H1 (cell line): ENCODE data around the gene CDK16. TPM values are rescaled to one million over a fixed set of nuclear protein-coding genes. Genes with fewer than 3 reads are reported as not detected.

Experiments used
- CTCF ChIA-PET: fragments of 300-600 bp; sonication (Branson Sonifier 250); formaldehyde crosslinking; loops from one replicate; lab custom pipeline; 2021; ENCODE audit not compliant: partially characterized antibody; lab: Charles Lee
- POLR2A ChIA-PET: fragments of 300-600 bp; sonication (Branson Sonifier 250); formaldehyde crosslinking; loops from one replicate; lab custom pipeline; 2021; ENCODE audit warnings: inconsistent platforms; ENCODE audit not compliant: partially characterized antibody; lab: Charles Lee
- DNase-seq, 2 experiments: peaks; one replicate each; pipeline versions ENCODE4 v3.0.0 to v3.0.0-alpha.2; 2010 to 2022; ENCODE audit warnings: low spot score in 2 of 2, low read depth in 1 of 2, mixed read lengths in 1 of 2
- FAIRE-seq: peaks from 2 replicates; lab custom pipeline; 2011; peaks lifted over from hg19 to GRCh38; lab: Jason Lieb, UNC
- H2AFZ ChIP-seq: 2 replicates; pipeline ENCODE4 v1.8.1; 2012; ENCODE audit warnings: low read length, inconsistent platforms
- H2AK5ac ChIP-seq: 2 replicates; pipeline ENCODE4 v1.6.1; 2013; ENCODE audit warnings: low read depth, low read length
- H2BK120ac ChIP-seq: replicated peaks from 2 replicates; pipeline ENCODE3; 2013; ENCODE audit warnings: low read depth, low read length, inconsistent platforms
- H2BK12ac ChIP-seq: 2 replicates; pipeline ENCODE4 v1.6.1; 2013; ENCODE audit warnings: low read depth, low read length
- H2BK15ac ChIP-seq: 2 replicates; pipeline ENCODE4 v1.6.1; 2013; ENCODE audit warnings: low read length
- H2BK20ac ChIP-seq: 2 replicates; pipeline ENCODE4 v1.6.1; 2013; ENCODE audit warnings: low read length
- H2BK5ac ChIP-seq: 2 replicates; pipeline ENCODE4 v1.6.1; 2013; ENCODE audit warnings: low read depth, low read length
- H3K14ac ChIP-seq: 2 replicates; pipeline ENCODE4 v1.6.1; 2013; ENCODE audit warnings: inconsistent platforms; ENCODE audit not compliant: insufficient read length
- H3K18ac ChIP-seq: 2 replicates; pipeline ENCODE4 v1.6.1; 2013; ENCODE audit warnings: low read length; ENCODE audit errors: extremely low read depth
- H3K23ac ChIP-seq: 2 replicates; pipeline ENCODE4 v1.6.1; 2013; ENCODE audit warnings: inconsistent platforms; ENCODE audit not compliant: insufficient read length
- H3K23me2 ChIP-seq: 2 replicates; pipeline ENCODE4 v1.6.1; 2013; ENCODE audit warnings: low read depth, low read length
- H3K27ac ChIP-seq: 2 replicates; pipeline ENCODE4 v1.6.1; 2011; ENCODE audit warnings: low read depth, low read length, inconsistent platforms
- H3K27me3 ChIP-seq, 4 experiments: replicated peaks in 1 of 4; 1 replicate in 1 of 4; 2 replicates in 3 of 4; pipeline versions ENCODE4 v1.6.1 to v1.8.1; 2011 to 2013; ENCODE audit warnings: low read length in 3 of 4, mild to moderate bottlenecking in 3 of 4, inconsistent platforms in 2 of 4, mixed read lengths in 2 of 4, moderate library complexity in 1 of 4; ENCODE audit not compliant: control insufficient read depth in 3 of 4, insufficient read depth in 3 of 4; ENCODE audit errors: extremely low read depth in 1 of 4
- H3K36me3 ChIP-seq, 4 experiments: 2 replicates each; pipeline versions ENCODE4 v1.6.1 to v1.8.1; 2011 to 2013; ENCODE audit warnings: mild to moderate bottlenecking in 4 of 4, low read length in 3 of 4, moderate library complexity in 2 of 4, control low read depth in 1 of 4, inconsistent platforms in 1 of 4; ENCODE audit not compliant: insufficient read depth in 4 of 4, control insufficient read depth in 2 of 4
- H3K4ac ChIP-seq: replicated peaks from 2 replicates; pipeline ENCODE3; 2013; ENCODE audit warnings: low read length, low read depth, mixed read lengths, inconsistent platforms; ENCODE audit not compliant: insufficient read length
- H3K4me1 ChIP-seq, 4 experiments: replicated peaks in 1 of 4; 1 replicate in 1 of 4; 2 replicates in 3 of 4; pipeline versions ENCODE4 v1.6.1 to v1.8.1; 2011 to 2013; ENCODE audit warnings: low read length in 3 of 4, inconsistent platforms in 2 of 4, mixed read lengths in 1 of 4; ENCODE audit not compliant: insufficient read depth in 4 of 4, control insufficient read depth in 3 of 4
- H3K4me2 ChIP-seq, 2 experiments: 2 replicates each; pipeline versions ENCODE4 v1.6.1 to v1.8.1; 2011 to 2013; ENCODE audit warnings: low read depth in 2 of 2, low read length in 2 of 2, control low read depth in 1 of 2, inconsistent platforms in 1 of 2, mild to moderate bottlenecking in 1 of 2; ENCODE audit not compliant: insufficient read depth in 1 of 2
- H3K4me3 ChIP-seq, 4 experiments: fragments of 200-600, 300-600 bp in 1 of 4; sonication (generic), shearing (Covaris generic), sonication (Bioruptor Twin) in 1 of 4; 2 replicates each; pipeline versions ENCODE4 v1.5.1 to v1.8.1; 2011 to 2016; ENCODE audit warnings: low read length in 4 of 4, low read depth in 3 of 4, control low read depth in 2 of 4, inconsistent platforms in 2 of 4, mild to moderate bottlenecking in 2 of 4, mixed read lengths in 1 of 4, moderate library complexity in 1 of 4; ENCODE audit not compliant: insufficient read depth in 2 of 4; ENCODE audit errors: extremely low read depth in 1 of 4
- H3K56ac ChIP-seq: replicated peaks from 2 replicates; pipeline ENCODE3; 2013; ENCODE audit warnings: low read depth, mild to moderate bottlenecking, mixed read lengths, low read length, inconsistent platforms; ENCODE audit not compliant: insufficient read length
- H3K79me1 ChIP-seq: 2 replicates; pipeline ENCODE4 v1.6.1; 2013; ENCODE audit warnings: low read depth, low read length, control low read depth
- H3K79me2 ChIP-seq, 2 experiments: 2 replicates each; pipeline versions ENCODE4 v1.6.1 to v1.8.1; 2012 to 2013; ENCODE audit warnings: low read length in 2 of 2, mild to moderate bottlenecking in 2 of 2, inconsistent platforms in 1 of 2; ENCODE audit not compliant: insufficient read depth in 2 of 2, control insufficient read depth in 1 of 2
- H3K9ac ChIP-seq, 4 experiments: replicated peaks in 1 of 4; 1 replicate in 1 of 4; 2 replicates in 3 of 4; pipeline versions ENCODE4 v1.6.1 to v1.8.1; 2011 to 2013; ENCODE audit warnings: low read depth in 3 of 4, low read length in 3 of 4, control low read depth in 2 of 4, mild to moderate bottlenecking in 2 of 4, moderate library complexity in 2 of 4, inconsistent platforms in 1 of 4; ENCODE audit errors: extremely low read depth in 1 of 4
- H3K9me3 ChIP-seq, 2 experiments: 2 replicates each; pipeline versions ENCODE4 v1.6.1 to v1.8.1; 2012 to 2013; ENCODE audit warnings: mild to moderate bottlenecking in 2 of 2, moderate library complexity in 2 of 2, control low read depth in 1 of 2, inconsistent platforms in 1 of 2, low read depth in 1 of 2, low read length in 1 of 2, mixed read lengths in 1 of 2; ENCODE audit not compliant: insufficient read depth in 2 of 2
- H4K20me1 ChIP-seq, 2 experiments: replicated peaks in 1 of 2; 2 replicates each; pipeline versions ENCODE3 to v1.8.1; 2011 to 2013; ENCODE audit warnings: inconsistent platforms in 2 of 2, low read length in 2 of 2, mild to moderate bottlenecking in 1 of 2; ENCODE audit not compliant: insufficient read depth in 2 of 2, control insufficient read depth in 1 of 2
- H4K5ac ChIP-seq: 2 replicates; pipeline ENCODE4 v1.6.1; 2013; ENCODE audit warnings: low read length, low read depth, mixed read lengths, inconsistent platforms; ENCODE audit not compliant: insufficient read length
- H4K8ac ChIP-seq: 2 replicates; pipeline ENCODE4 v1.8.0; 2013; ENCODE audit warnings: mild to moderate bottlenecking, moderate library complexity, low read length, inconsistent platforms; ENCODE audit not compliant: insufficient read depth; ENCODE audit errors: extremely low read depth
- H4K91ac ChIP-seq: replicated peaks from 2 replicates; pipeline ENCODE3; 2013; ENCODE audit warnings: low read length, mixed read lengths, inconsistent platforms; ENCODE audit not compliant: insufficient read length
- BCL11A ChIP-seq, 2 experiments: IDR thresholded peaks; one replicate each; pipeline ENCODE4 v1.6.1; 2011; ENCODE audit warnings: low read depth in 2 of 2, low read length in 2 of 2, mild to moderate bottlenecking in 2 of 2
- MAX ChIP-seq: IDR thresholded peaks from 2 replicates; pipeline ENCODE4 v1.6.1; 2012; ENCODE audit warnings: inconsistent platforms
- ZNF274 ChIP-seq: IDR thresholded peaks from 2 replicates; pipeline ENCODE4 v1.7.0; 2012; ENCODE audit warnings: low read length, borderline replicate concordance; ENCODE audit errors: extremely low read depth
- WGBS, 2 experiments: shearing (Covaris generic) in 1 of 2; methylation state at CpG; one replicate each; pipeline versions ENCODE4 v1.1.6 to v1.1.7; 2013 to 2015; ENCODE audit warnings: low lambda C conversion rate in 2 of 2, mixed read lengths in 2 of 2, inconsistent platforms in 1 of 2, low coverage in 1 of 2, missing lambda C conversion rate in 1 of 2; ENCODE audit not compliant: insufficient replicate concordance in 2 of 2, insufficient coverage in 1 of 2, insufficient read length in 1 of 2; ENCODE audit errors: extremely low coverage in 1 of 2, missing lambda C conversion rate in 1 of 2; 5-methylcytosine and 5-hydroxymethylcytosine counted together
- polyA plus RNA-seq, 7 experiments: library from polyadenylated mRNA; depleted of rRNA in 3 of 7; stranded (reverse) in 5 of 7; unstranded in 2 of 7; fragments of >200 nt in 5 of 7; fragments of 200-250 nt in 2 of 7; gene quantifications; 1 replicate in 5 of 7; 2 replicates in 1 of 7; 4 replicates in 1 of 7; pipeline versions ENCODE4 v1.2.1 to v1.2.3, GENCODE V29; 2011 to 2013; ENCODE audit warnings: missing spikeins in 2 of 7, mixed read lengths in 2 of 7
- total RNA-seq: library from RNA; stranded (reverse); fragmentation: NEBNext Ultra II Directional; extraction: Animal tissue kit (Norgen Biotek cat#: 25700); gene quantifications from 2 replicates; pipeline ENCODE4 v1.2.1, GENCODE V29; 2021
- TF ChIP-seq, protein P1 (sequence below): IDR thresholded peaks from 2 replicates; pipeline ENCODE4 v1.6.1; 2011; ENCODE audit warnings: low read depth, mild to moderate bottlenecking, low read length; ENCODE audit not compliant: insufficient read depth

The CDK16 gene
- total and polyA plus RNA-seq, 2 of the 8 experiments (the other 6 are each of a cell fraction or from before 2014, with no cell fraction given), result 124 to 204 TPM

DNA sequence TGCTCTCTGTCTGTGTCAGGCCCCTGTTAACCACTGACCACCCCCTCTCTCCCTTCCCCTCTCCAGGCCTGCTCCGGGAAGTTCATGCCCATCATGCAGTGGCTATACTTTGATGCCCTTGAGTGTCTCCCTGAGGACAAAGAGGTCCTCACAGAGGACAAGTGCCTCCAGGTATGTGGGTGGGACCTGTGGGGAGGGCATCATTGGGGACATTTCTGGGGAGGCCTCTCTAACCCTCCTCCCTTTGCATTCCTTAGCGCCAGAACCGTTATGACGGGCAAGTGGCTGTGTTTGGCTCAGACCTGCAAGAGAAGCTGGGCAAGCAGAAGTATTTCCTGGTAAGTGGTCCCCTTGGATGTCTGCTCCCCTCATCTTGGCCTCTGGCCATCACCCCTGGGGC, 15.6 kb upstream of the CDK16 start:
- H3K4ac ChIP-seq, result no peak overlapping the region
- no peak overlapping the region for H3K4me3 ChIP-seq
- no peak overlapping the region for H3K18ac ChIP-seq
- H4K5ac ChIP-seq, result no peak overlapping the region
- H3K56ac ChIP-seq, result no peak overlapping the region
- peaks cover 6% of the 10 kb centered on the region; the same call in 1 of the 2 replicates for H3K79me1 ChIP-seq
- ChIA-PET POLR2A (interaction anchor here (1.2 to 6.7 kb wide), 3 partner anchors 9 to 26 kb away, joined by 3 to 63 read pairs (median 20); partner anchors contain the start of gene CDK16), CTCF (interaction anchor here (1.1 to 1.6 kb wide), 2 partner anchors 9 to 140 kb away, joined by 4 to 7 read pairs; no protein-coding TSS in a partner anchor)
- peaks cover 43 to 96% (median 81%) of the 10 kb centered on the region in 4 experiments for H3K36me3 ChIP-seq
- no peak overlapping the region for H2AK5ac ChIP-seq
- H3K23me2 ChIP-seq, result no peaks in the 10 kb centered on the region
- peaks cover 0 to 13% of the 10 kb centered on the region in 2 experiments; a peak in 3 of 4 replicates for H3K79me2 ChIP-seq
- no peak for DNase-seq
- no peaks in the 10 kb centered on the region for H3K27me3 ChIP-seq
- no peak overlapping the region for H3K23ac ChIP-seq
- 100% methylated on average over 1 of the region's 4 CpGs; no CpG with 5 or more reads in 1 of the 2 experiments for WGBS, 2 experiments
- H3K14ac ChIP-seq, result no peak overlapping the region
- no peak overlapping the region for H2BK120ac ChIP-seq
- H4K20me1 ChIP-seq, result peaks cover 3 to 30% of the 10 kb centered on the region in 2 experiments
- H2BK5ac ChIP-seq, result no peak overlapping the region
- no peak overlapping the region for H2BK20ac ChIP-seq
- H3K4me1 ChIP-seq, result peaks cover 0 to 6% (median 1%) of the 10 kb centered on the region in 4 experiments; a peak in 3 of 7 replicates
- no peak overlapping the region for H2AFZ ChIP-seq
- H2BK12ac ChIP-seq, result no peak overlapping the region
- no peak overlapping the region for H4K8ac ChIP-seq
- no peak overlapping the region for H4K91ac ChIP-seq
- no peaks in the 10 kb centered on the region for H3K9me3 ChIP-seq
- FAIRE-seq, result no peak
- no peak overlapping the region for H3K27ac ChIP-seq
- TF ChIP-seq, protein P1, sequence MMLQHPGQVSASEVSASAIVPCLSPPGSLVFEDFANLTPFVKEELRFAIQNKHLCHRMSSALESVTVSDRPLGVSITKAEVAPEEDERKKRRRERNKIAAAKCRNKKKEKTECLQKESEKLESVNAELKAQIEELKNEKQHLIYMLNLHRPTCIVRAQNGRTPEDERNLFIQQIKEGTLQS, result no peak
- TF ChIP-seq ZNF274, result no peak
- no peak for TF ChIP-seq BCL11A (IDR thresholded peaks at IDR 0.05; ENCODE audit: low read depth in 2 of 2, low read length in 2 of 2)
- no peak for TF ChIP-seq MAX
- no peak overlapping the region for H2BK15ac ChIP-seq
- H3K9ac ChIP-seq, result no peak overlapping the region
- no peak overlapping the region for H3K4me2 ChIP-seq
